Dedifferentiated amniotic fluid mesenchymal stem cell (primary cell): ENCODE results near the gene CORO2B.
"Not testable (repeated sequence)": the region's sequence is repeated elsewhere in the genome, so short reads cannot be mapped to it uniquely, and the experiment has no call there.

Experiments
- DNase-seq: peaks from one replicate; pipeline ENCODE4 v3.0.0-alpha.2; 2016; ENCODE audit errors: extremely low spot score

CORO2B gene

GRCh38 chr15:68604840-68605478, 26.2 kb downstream of the CORO2B start:
- DNase-seq: not testable (repeated sequence)

- DNase-seq: no peak
These were observed 27.6 kb downstream of the CORO2B start for GRCh38 chr15:68606375-68606774.

GRCh38 chr15:68608206-68608843, 29.5 kb downstream of the CORO2B start:
- no peak for DNase-seq

GRCh38 chr15:68608844-68609232, 30.0 kb downstream of the CORO2B start:
- no peak for DNase-seq

GRCh38 chr15:68609629-68610028, 30.8 kb downstream of the CORO2B start:
- DNase-seq: no peak

- DNase-seq: no peak
These were observed 32.0 kb downstream of the CORO2B start for GRCh38 chr15:68610825-68611224.

GRCh38 chr15:68612503-68612902, 33.7 kb downstream of the CORO2B start:
- no peak for DNase-seq

GRCh38 chr15:68612979-68613740, 34.4 kb downstream of the CORO2B start:
- no peak for DNase-seq

GRCh38 chr15:68614286-68615035, 35.7 kb downstream of the CORO2B start:
- no peak for DNase-seq

GRCh38 chr15:68615301-68615700, 36.5 kb downstream of the CORO2B start:
- no peak for DNase-seq

- no peak for DNase-seq
These were observed 37.0 kb downstream of the CORO2B start for GRCh38 chr15:68615811-68616210.

- DNase-seq: no peak
These were observed 37.6 kb downstream of the CORO2B start for GRCh38 chr15:68616397-68616796.

GRCh38 chr15:68617001-68617400, 38.2 kb downstream of the CORO2B start:
- DNase-seq: no peak

GRCh38 chr15:68617777-68618176, 39.0 kb downstream of the CORO2B start:
- no peak for DNase-seq

- no peak for DNase-seq
These were observed 39.6 kb downstream of the CORO2B start for GRCh38 chr15:68618394-68618793.

- no peak for DNase-seq
These were observed 40.3 kb downstream of the CORO2B start for GRCh38 chr15:68618908-68619698.

- no peak for DNase-seq
These were observed 42.1 kb downstream of the CORO2B start for GRCh38 chr15:68620721-68621527.

GRCh38 chr15:68621535-68621934, 42.7 kb downstream of the CORO2B start:
- DNase-seq: no peak

- no peak for DNase-seq
These were observed 44.6 kb downstream of the CORO2B start for GRCh38 chr15:68623301-68623892.

- DNase-seq: no peak
These were observed 47.1 kb downstream of the CORO2B start for GRCh38 chr15:68625853-68626252.
